Loucy (cell line): ENCODE data around the gene B3GAT2.

ENCODE experiments used
- EZH2phosphoT487 ChIP-seq: fragments of 200-600 bp; IDR thresholded peaks from 2 replicates; pipeline ENCODE4 v1.6.1; 2018; ENCODE audit warnings: antibody characterized with exemption, mild to moderate bottlenecking, moderate library complexity, borderline replicate concordance
- TF ChIP-seq, protein P1 (sequence below): fragments of 200-600 bp; sonication (generic); conservative IDR thresholded peaks from 2 replicates; pipeline ENCODE4 v1.5.1; 2014; ENCODE audit warnings: mild to moderate bottlenecking, antibody characterized with exemption, low read length

DNA sequence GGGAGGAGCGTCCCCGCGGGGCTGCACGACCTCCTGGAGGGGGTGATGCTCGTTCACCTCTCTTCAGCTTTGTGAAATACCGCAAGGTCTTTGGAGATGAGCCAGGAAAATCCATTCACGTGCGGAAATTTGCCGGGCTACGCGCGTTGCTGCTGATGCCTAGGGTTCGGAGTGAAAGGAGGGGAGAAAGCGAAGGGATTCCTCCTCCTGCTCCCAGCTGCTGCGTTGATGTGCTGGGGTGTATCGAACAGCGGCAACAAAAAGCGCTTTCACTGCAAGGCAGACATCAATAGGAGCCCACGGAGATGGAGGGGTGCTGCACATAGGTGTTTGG lies 391 bp upstream of the B3GAT2 start:
- TF ChIP-seq, protein P1, sequence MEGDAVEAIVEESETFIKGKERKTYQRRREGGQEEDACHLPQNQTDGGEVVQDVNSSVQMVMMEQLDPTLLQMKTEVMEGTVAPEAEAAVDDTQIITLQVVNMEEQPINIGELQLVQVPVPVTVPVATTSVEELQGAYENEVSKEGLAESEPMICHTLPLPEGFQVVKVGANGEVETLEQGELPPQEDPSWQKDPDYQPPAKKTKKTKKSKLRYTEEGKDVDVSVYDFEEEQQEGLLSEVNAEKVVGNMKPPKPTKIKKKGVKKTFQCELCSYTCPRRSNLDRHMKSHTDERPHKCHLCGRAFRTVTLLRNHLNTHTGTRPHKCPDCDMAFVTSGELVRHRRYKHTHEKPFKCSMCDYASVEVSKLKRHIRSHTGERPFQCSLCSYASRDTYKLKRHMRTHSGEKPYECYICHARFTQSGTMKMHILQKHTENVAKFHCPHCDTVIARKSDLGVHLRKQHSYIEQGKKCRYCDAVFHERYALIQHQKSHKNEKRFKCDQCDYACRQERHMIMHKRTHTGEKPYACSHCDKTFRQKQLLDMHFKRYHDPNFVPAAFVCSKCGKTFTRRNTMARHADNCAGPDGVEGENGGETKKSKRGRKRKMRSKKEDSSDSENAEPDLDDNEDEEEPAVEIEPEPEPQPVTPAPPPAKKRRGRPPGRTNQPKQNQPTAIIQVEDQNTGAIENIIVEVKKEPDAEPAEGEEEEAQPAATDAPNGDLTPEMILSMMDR = no peak
- no peak for TF ChIP-seq EZH2phosphoT487
